H9 (cell line): ENCODE results near the gene KEAP1. TPM values are rescaled to one million over a fixed set of nuclear protein-coding genes. Genes with fewer than 3 reads are reported as not detected.

Source experiments
- DNase-seq: peaks from one replicate; pipeline ENCODE4 v3.0.0-alpha.2; 2017
- H2AFZ ChIP-seq: one replicate; pipeline ENCODE4 v1.6.1; 2013; ENCODE audit warnings: mild to moderate bottlenecking, low read length, control low read depth, moderate library complexity
- H2AK5ac ChIP-seq: 2 replicates; pipeline ENCODE4 v1.6.1; 2013; ENCODE audit warnings: low read length, control low read depth, mixed read lengths; ENCODE audit not compliant: insufficient read length
- H2BK120ac ChIP-seq: one replicate; pipeline ENCODE4 v1.6.1; 2013; ENCODE audit warnings: low read depth, mild to moderate bottlenecking, low read length, control low read depth, inconsistent platforms; ENCODE audit not compliant: poor library complexity, severe bottlenecking
- H2BK12ac ChIP-seq: 2 replicates; pipeline ENCODE4 v1.6.1; 2013; ENCODE audit warnings: low read length, control low read depth, mixed read lengths, low read depth; ENCODE audit not compliant: insufficient read length
- H2BK15ac ChIP-seq: 2 replicates; pipeline ENCODE4 v1.6.1; 2013; ENCODE audit warnings: low read depth, low read length, control low read depth
- H2BK20ac ChIP-seq: one replicate; pipeline ENCODE4 v1.6.1; 2013; ENCODE audit warnings: low read depth, mild to moderate bottlenecking, low read length, control low read depth, inconsistent platforms; ENCODE audit not compliant: poor library complexity, severe bottlenecking
- H2BK5ac ChIP-seq: 2 replicates; pipeline ENCODE4 v1.6.1; 2013; ENCODE audit warnings: low read length, control low read depth, mixed read lengths; ENCODE audit not compliant: insufficient read length
- H3K14ac ChIP-seq: 2 replicates; pipeline ENCODE4 v1.6.1; 2013; ENCODE audit warnings: low read length, control low read depth; ENCODE audit not compliant: insufficient read depth
- H3K18ac ChIP-seq: 2 replicates; pipeline ENCODE4 v1.6.1; 2013; ENCODE audit warnings: low read depth, mild to moderate bottlenecking, mixed read lengths, low read length, control low read depth; ENCODE audit not compliant: insufficient read length
- H3K23ac ChIP-seq: 2 replicates; pipeline ENCODE4 v1.6.1; 2013; ENCODE audit warnings: low read length, control low read depth, mixed read lengths, low read depth; ENCODE audit not compliant: insufficient read length
- H3K23me2 ChIP-seq: 2 replicates; pipeline ENCODE4 v1.6.1; 2013; ENCODE audit warnings: low read depth, mild to moderate bottlenecking, mixed read lengths, low read length, control low read depth; ENCODE audit not compliant: insufficient read length, poor library complexity, severe bottlenecking
- H3K27ac ChIP-seq: 2 replicates; pipeline ENCODE4 v1.5.1; 2013; ENCODE audit warnings: low read length, control low read depth, mixed read lengths, low read depth; ENCODE audit not compliant: insufficient read length
- H3K27me3 ChIP-seq: 2 replicates; pipeline ENCODE4 v1.6.1; 2013; ENCODE audit warnings: low read length, control low read depth, inconsistent platforms; ENCODE audit not compliant: insufficient read depth
- H3K4ac ChIP-seq: 2 replicates; pipeline ENCODE4 v1.6.1; 2013; ENCODE audit warnings: low read depth, mild to moderate bottlenecking, control low read depth, inconsistent platforms, low read length, moderate library complexity
- H3K4me1 ChIP-seq: 2 replicates; pipeline ENCODE4 v1.6.1; 2013; ENCODE audit warnings: low read length, control low read depth, inconsistent platforms; ENCODE audit not compliant: insufficient read depth
- H3K4me2 ChIP-seq: 2 replicates; pipeline ENCODE4 v1.6.1; 2013; ENCODE audit warnings: low read length, control low read depth, mixed read lengths; ENCODE audit not compliant: insufficient read length, insufficient read depth
- H3K56ac ChIP-seq: 2 replicates; pipeline ENCODE4 v1.6.1; 2013; ENCODE audit warnings: low read depth, mild to moderate bottlenecking, mixed read lengths, low read length, control low read depth; ENCODE audit not compliant: insufficient read length
- H3K79me1 ChIP-seq: 2 replicates; pipeline ENCODE4 v1.6.1; 2013; ENCODE audit warnings: low read depth, mild to moderate bottlenecking, moderate library complexity, low read length, control low read depth, inconsistent platforms; ENCODE audit not compliant: insufficient read depth, poor library complexity, severe bottlenecking
- H3K79me2 ChIP-seq: 2 replicates; pipeline ENCODE4 v1.6.1; 2013; ENCODE audit warnings: low read length, control low read depth, inconsistent platforms; ENCODE audit not compliant: insufficient read depth
- H3K9ac ChIP-seq: 2 replicates; pipeline ENCODE4 v1.6.1; 2013; ENCODE audit warnings: low read length, control low read depth, mixed read lengths; ENCODE audit not compliant: insufficient read length; ENCODE audit errors: extremely low read depth
- H3K9me3 ChIP-seq: one replicate; pipeline ENCODE4 v1.6.1; 2013; ENCODE audit warnings: low read depth, low read length, inconsistent platforms; ENCODE audit not compliant: control insufficient read depth
- H3T11ph ChIP-seq: one replicate; pipeline ENCODE4 v1.6.1; 2013; ENCODE audit warnings: mild to moderate bottlenecking, low read length, control low read depth, inconsistent platforms
- H4K20me1 ChIP-seq: one replicate; pipeline ENCODE4 v1.6.1; 2013; ENCODE audit not compliant: control insufficient read depth, insufficient read length, insufficient read depth
- H4K5ac ChIP-seq: 2 replicates; pipeline ENCODE4 v1.6.1; 2013; ENCODE audit warnings: low read depth, mild to moderate bottlenecking, mixed read lengths, low read length, control low read depth; ENCODE audit not compliant: insufficient read length
- H4K8ac ChIP-seq: replicated peaks from 2 replicates; pipeline ENCODE4 v1.6.1; 2013; ENCODE audit warnings: low read length, control low read depth, mixed read lengths, low read depth; ENCODE audit not compliant: insufficient read length
- H4K91ac ChIP-seq: 2 replicates; pipeline ENCODE4 v1.6.1; 2013; ENCODE audit warnings: low read depth, mild to moderate bottlenecking, moderate library complexity, mixed read lengths, low read length, control low read depth; ENCODE audit not compliant: insufficient read length
- H3K27ac Mint-ChIP-seq, 3 experiments: 2 replicates in 2 of 3; 3 replicates in 1 of 3; pipeline ENCODE4 v1.8.0; 2020 to 2021; ENCODE audit warnings: mixed read lengths in 3 of 3, mild to moderate bottlenecking in 1 of 3, moderate library complexity in 1 of 3
- H3K27me3 Mint-ChIP-seq: 2 replicates; pipeline ENCODE4 v1.8.0; 2021; ENCODE audit warnings: low read depth, mild to moderate bottlenecking, moderate library complexity, mixed read lengths
- H3K36me3 Mint-ChIP-seq, 3 experiments: 2 replicates in 2 of 3; 3 replicates in 1 of 3; pipeline ENCODE4 v1.8.0; 2020 to 2021; ENCODE audit warnings: low read depth in 3 of 3, mixed read lengths in 3 of 3; ENCODE audit not compliant: insufficient read depth in 1 of 3
- H3K4me1 Mint-ChIP-seq, 2 experiments: 2 replicates each; pipeline ENCODE4 v1.8.0; 2020; ENCODE audit warnings: mixed read lengths in 2 of 2
- H3K4me3 Mint-ChIP-seq, 2 experiments: 2 replicates in 1 of 2; 3 replicates in 1 of 2; pipeline ENCODE4 v1.8.0; 2020 to 2021; ENCODE audit warnings: mild to moderate bottlenecking in 2 of 2, mixed read lengths in 2 of 2, moderate library complexity in 1 of 2
- H3K9me3 Mint-ChIP-seq, 2 experiments: 2 replicates in 1 of 2; 3 replicates in 1 of 2; pipeline ENCODE4 v1.8.0; 2020; ENCODE audit warnings: mild to moderate bottlenecking in 2 of 2, mixed read lengths in 2 of 2, moderate library complexity in 1 of 2
- WGBS: extraction: QIAGEN DNeasy Blood & Tissue Kit; methylation state at CpG from one replicate; pipeline ENCODE4 v1.1.7; 2013; ENCODE audit warnings: missing lambda C conversion rate, low lambda C conversion rate, mixed read lengths; ENCODE audit not compliant: insufficient read length; ENCODE audit errors: extremely low coverage; 5-methylcytosine and 5-hydroxymethylcytosine counted together
- total RNA-seq: library from RNA; stranded (reverse); gene quantifications from 2 replicates; pipeline ENCODE4 v1.2.1, GENCODE V29; 2021
- TF ChIP-seq, protein P1 (sequence below): fragments of 200-600 bp; sonication (generic); conservative IDR thresholded peaks from 3 replicates; pipeline ENCODE4 v1.8.0; 2021; ENCODE audit warnings: antibody characterized with exemption, mild to moderate bottlenecking

Gene KEAP1
- total RNA-seq, 1 experiment from 2014 or later: 88.7 TPM

DNA sequence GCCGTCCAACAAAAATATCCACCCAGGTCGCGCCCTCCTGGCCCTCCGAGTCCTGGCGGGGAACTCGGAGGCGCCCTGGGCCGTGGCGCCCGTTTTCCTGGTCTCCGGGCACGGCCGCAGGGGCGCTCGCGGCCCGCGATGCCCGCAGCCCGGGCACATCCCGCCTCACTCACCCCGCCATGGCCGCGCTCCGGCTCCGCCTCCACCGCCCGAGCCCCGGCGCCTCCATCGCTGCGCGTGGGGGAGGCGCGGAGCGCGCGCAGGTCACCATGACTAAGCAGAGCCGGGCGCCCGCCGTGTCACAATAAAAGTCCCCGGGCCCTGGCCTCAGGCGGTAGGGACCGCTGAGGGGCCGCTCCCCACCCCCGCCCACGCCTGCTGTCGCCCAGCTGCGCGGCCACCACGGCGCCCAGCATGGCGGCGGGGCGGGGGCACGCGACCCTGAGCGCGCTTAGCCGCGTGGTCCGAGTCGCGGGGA lies 593 bp downstream of the KEAP1 start:
- H4K8ac ChIP-seq: no peak overlapping the region
- no peaks in the 10 kb centered on the region for H3K9me3 ChIP-seq
- H3K56ac ChIP-seq: no peak overlapping the region
- Mint-ChIP-seq H3K4me1 (peaks cover 18 to 30% of the 10 kb centered on the region in 2 experiments), H3K27ac (peak overlapping the region in 2 of 3 experiments; percentile 60 to 84; a peak in 3 of 7 replicates), H3K4me3 (peak overlapping the region; percentile 71 to 86), H3K27me3 (peaks cover 3% of the 10 kb centered on the region), H3K9me3 (no peaks in the 10 kb centered on the region), H3K36me3 (peaks cover 13 to 29% (median 25%) of the 10 kb centered on the region in 3 experiments)
- H2BK120ac ChIP-seq: peak overlapping the region; percentile 95
- TF ChIP-seq, protein P1, sequence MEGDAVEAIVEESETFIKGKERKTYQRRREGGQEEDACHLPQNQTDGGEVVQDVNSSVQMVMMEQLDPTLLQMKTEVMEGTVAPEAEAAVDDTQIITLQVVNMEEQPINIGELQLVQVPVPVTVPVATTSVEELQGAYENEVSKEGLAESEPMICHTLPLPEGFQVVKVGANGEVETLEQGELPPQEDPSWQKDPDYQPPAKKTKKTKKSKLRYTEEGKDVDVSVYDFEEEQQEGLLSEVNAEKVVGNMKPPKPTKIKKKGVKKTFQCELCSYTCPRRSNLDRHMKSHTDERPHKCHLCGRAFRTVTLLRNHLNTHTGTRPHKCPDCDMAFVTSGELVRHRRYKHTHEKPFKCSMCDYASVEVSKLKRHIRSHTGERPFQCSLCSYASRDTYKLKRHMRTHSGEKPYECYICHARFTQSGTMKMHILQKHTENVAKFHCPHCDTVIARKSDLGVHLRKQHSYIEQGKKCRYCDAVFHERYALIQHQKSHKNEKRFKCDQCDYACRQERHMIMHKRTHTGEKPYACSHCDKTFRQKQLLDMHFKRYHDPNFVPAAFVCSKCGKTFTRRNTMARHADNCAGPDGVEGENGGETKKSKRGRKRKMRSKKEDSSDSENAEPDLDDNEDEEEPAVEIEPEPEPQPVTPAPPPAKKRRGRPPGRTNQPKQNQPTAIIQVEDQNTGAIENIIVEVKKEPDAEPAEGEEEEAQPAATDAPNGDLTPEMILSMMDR: no peak
- no peaks in the 10 kb centered on the region for H3K27me3 ChIP-seq
- no peak overlapping the region for H2BK20ac ChIP-seq
- H2AFZ ChIP-seq: no peak overlapping the region
- peaks cover 2% of the 10 kb centered on the region for H3K79me1 ChIP-seq
- WGBS: no CpG with 5 or more reads among the region's 65 CpGs
- peak overlapping the region; percentile 15 for H4K91ac ChIP-seq
- H4K5ac ChIP-seq: no peak overlapping the region
- H3K18ac ChIP-seq: peak overlapping the region; percentile 97
- no peak overlapping the region for H2AK5ac ChIP-seq
- peak; percentile 86 for DNase-seq
- peak overlapping the region; percentile 71 for H3K9ac ChIP-seq
- no peak overlapping the region for H2BK15ac ChIP-seq
- H3K79me2 ChIP-seq: peaks cover 15% of the 10 kb centered on the region; the same call in 1 of the 2 replicates
- H3K23ac ChIP-seq: no peak overlapping the region
- no peaks in the 10 kb centered on the region for H4K20me1 ChIP-seq
- H3K4me1 ChIP-seq: peaks cover 2% of the 10 kb centered on the region; the same call in 1 of the 2 replicates
- no peak overlapping the region for H3T11ph ChIP-seq
- peak overlapping the region; percentile 91 for H3K4me2 ChIP-seq
- peaks cover 7% of the 10 kb centered on the region for H3K23me2 ChIP-seq
- H3K27ac ChIP-seq: no peak overlapping the region
- no peak overlapping the region for H2BK12ac ChIP-seq
- no peak overlapping the region for H2BK5ac ChIP-seq
- peak overlapping the region; percentile 98 for H3K14ac ChIP-seq
- no peak overlapping the region; the same call in 1 of the 2 replicates for H3K4ac ChIP-seq
